ENCODE data around the gene KL. TPM values are rescaled to one million over a fixed set of nuclear protein-coding genes. Genes with fewer than 3 reads are reported as not detected.

The KL gene
- total and polyA plus RNA-seq, 7 donors = 0.52 to 1.7 (median 0.95) TPM

DNA sequence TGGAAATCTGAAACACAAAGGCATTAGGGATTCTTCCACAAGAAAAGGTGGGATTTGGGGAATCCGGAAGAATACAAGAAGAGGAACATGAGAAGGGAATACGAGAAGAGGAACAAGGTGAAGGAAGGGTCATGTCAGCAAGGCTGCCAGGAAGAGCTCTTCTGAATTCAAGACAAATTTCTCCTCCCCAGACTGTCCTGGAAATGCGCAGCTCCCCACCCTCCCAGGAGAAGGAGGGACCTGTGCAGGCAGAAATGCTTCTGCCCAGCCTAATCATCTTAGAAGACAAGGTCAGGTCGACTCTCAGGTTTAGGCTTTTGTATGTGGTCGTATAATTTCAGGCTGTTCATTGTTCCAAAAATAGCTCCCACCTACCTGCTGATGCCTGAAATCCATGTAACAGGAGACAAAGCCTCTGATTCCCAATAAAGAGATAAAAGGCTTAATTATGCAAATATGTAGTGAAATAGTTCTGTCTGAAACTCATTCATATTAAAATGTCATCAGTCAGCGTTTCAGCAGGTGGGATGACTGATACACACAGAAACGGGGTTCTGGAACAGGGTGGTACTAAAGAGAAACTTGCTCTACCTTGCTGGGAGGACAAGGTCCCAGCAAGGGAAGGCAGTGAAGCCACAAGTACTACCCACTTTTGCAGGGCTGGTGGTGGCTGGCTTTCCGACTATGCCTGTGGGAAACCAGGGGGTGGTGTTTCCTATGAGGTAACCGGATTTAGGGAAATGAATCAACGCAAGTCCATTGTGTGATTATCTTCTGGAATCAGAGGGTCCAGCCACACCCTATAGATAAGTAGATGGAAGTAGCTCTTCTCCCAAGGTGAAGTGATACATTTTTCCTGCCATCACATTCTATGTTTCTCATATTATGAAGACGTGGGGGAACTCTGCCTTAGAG, 76.1 kb downstream of the KL start:
- intact Hi-C loops (cut with DNase I) = no loop called here
- no peak overlapping the region for H3K4me3 ChIP-seq
- no peak for DNase-seq
- WGBS, 3 donors = 76 to 84% (median 81%) methylated on average over 11 of the region's 11 CpGs
- H3K36me3 ChIP-seq (ENCODE audit: insufficient read depth in 1 of 2, low read depth in 1 of 2) = no peaks in the 10 kb centered on the region
- no peaks in the 10 kb centered on the region for H3K27me3 ChIP-seq (ENCODE audit: insufficient read depth in 3 of 3, low read length in 2 of 3)
- no peaks in the 10 kb centered on the region for H3K9me3 ChIP-seq
- H3K4me1 ChIP-seq = no peaks in the 10 kb centered on the region
- ATAC-seq = no peak
- TF ChIP-seq CTCF (IDR thresholded peaks at IDR 0.05) = no peak
- no peak overlapping the region for H3K27ac ChIP-seq

DNA sequence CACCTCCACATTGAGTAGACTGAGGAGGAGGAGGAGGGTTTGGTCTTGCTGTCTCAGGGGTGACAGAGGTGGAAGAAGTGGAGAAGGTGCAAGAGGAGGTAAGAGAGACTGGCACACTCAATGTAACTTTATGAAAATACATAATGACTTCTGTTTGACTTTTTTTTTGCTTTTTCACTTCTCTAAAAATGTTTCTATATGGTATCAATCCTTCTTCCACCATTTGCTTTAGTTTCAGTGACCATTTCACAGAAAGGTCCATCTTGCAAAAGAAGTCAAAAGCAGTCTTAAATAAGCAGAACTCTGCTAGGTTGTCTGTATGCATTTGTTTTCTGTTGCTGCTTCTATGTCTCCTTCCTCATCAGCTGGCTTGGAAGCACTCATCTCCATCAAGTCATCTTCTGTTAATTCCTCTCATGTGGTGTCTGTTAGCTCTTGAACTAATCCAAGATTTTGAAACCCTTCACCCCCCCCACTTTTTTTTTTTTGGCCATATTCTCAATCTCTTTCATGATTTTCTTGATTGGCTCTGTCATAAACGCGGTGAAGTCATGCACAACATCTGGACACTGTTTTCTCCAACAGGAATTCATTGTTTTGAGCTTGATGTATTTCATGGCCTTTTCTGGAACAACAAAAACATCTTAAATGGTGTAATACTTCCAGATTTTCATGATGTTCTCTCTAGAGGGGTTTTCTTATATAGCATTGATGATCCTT, 80.8 kb downstream of the KL start:
- no peaks in the 10 kb centered on the region for H3K36me3 ChIP-seq (ENCODE audit: insufficient read depth in 1 of 2, low read depth in 1 of 2)
- H3K27me3 ChIP-seq (ENCODE audit: insufficient read depth in 3 of 3, low read length in 2 of 3) = no peaks in the 10 kb centered on the region
- intact Hi-C loops (cut with DNase I) = no loop called here
- DNase-seq = no peak
- H3K4me1 ChIP-seq = no peaks in the 10 kb centered on the region
- no peak for ATAC-seq
- no peak for TF ChIP-seq CTCF (IDR thresholded peaks at IDR 0.05)
- peaks cover 3% of the 10 kb centered on the region for H3K9me3 ChIP-seq
- WGBS, 3 donors = 81 to 91% (median 85%) methylated on average over 2 of the region's 2 CpGs
- H3K4me3 ChIP-seq = no peak overlapping the region
- H3K27ac ChIP-seq = no peak overlapping the region

GRCh38 chr13:33099860-33100259, 83.6 kb downstream of the KL start:
- Histone ChIP-seq H3K36me3 (ENCODE audit: insufficient read depth in 1 of 2, low read depth in 1 of 2) (peaks cover 0 to 10% of the 10 kb centered on the region in 2 donors), H3K9me3 (peaks cover 3% of the 10 kb centered on the region), H3K27me3 (ENCODE audit: insufficient read depth in 3 of 3, low read length in 2 of 3) (no peaks in the 10 kb centered on the region), H3K27ac (no peak overlapping the region), H3K4me1 (no peaks in the 10 kb centered on the region), H3K4me3 (no peak overlapping the region)
- DNase-seq (no peak), ATAC-seq (no peak)
- no peak for TF ChIP-seq CTCF (IDR thresholded peaks at IDR 0.05)
- 68 to 88% (median 88%) methylated on average over 3 of the region's 3 CpGs for WGBS, 3 donors
- intact Hi-C loops (cut with DNase I) = no loop called here

DNA sequence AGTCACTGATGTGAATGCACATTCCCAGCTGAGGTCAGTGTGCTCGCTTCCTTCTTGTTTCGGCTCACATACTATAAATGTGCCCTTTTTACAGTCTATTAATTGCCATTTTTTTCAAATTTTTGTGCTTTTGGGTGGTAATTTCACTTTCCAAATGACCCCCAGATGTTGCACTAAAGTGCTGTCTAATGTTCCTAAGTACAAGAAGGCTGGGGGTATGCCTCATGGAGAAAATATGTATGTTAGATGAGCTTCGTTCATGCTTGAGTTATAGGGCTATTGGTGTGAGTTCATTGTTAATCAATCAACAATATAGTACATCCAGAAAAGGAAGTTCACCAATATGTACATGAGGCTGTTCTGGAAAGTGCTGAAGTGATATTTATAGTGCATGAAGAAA, 84.7 kb downstream of the KL start:
- Histone ChIP-seq H3K27ac (no peak overlapping the region), H3K27me3 (ENCODE audit: insufficient read depth in 3 of 3, low read length in 2 of 3) (no peaks in the 10 kb centered on the region), H3K4me3 (no peak overlapping the region), H3K4me1 (no peaks in the 10 kb centered on the region), H3K9me3 (peaks cover 3% of the 10 kb centered on the region), H3K36me3 (ENCODE audit: insufficient read depth in 1 of 2, low read depth in 1 of 2) (peaks cover 0 to 20% of the 10 kb centered on the region in 2 donors)
- no peak for DNase-seq
- intact Hi-C loops (cut with DNase I) = no loop called here
- no peak for TF ChIP-seq CTCF (IDR thresholded peaks at IDR 0.05)
- WGBS, 3 donors = 87 to 92% (median 90%) methylated on average over 3 of the region's 3 CpGs
- no peak for ATAC-seq
